GM21576 (cell line): ENCODE results near the gene KCNN3.

Experiments
- ATAC-seq: cut with Tn5 transposase; IDR thresholded peaks from one replicate; pipeline ENCODE4 v1.9.1; 2021; ENCODE audit warnings: mild to moderate bottlenecking, moderate library complexity; ENCODE audit not compliant: unreplicated experiment

The KCNN3 gene

DNA sequence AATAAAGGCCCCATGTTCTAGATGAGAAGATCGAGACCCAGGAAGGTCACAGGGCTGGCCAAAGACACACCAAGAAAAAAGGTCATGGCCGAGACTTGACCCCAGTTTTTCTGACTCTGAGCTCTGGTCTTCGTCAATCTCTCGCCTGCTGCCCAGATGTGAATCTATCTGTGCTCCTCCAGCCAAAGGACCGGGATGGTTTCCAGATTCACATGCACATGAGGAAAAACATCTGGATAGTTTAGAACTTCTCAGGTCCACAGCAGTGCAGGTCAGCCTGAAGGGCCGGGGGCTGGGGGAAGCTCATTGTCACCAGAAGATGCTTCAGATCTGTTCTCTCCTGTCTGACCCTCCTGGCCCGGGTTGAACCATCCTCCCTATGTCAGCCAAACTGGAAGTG is 49.0 kb downstream of the KCNN3 start:
- no peak for ATAC-seq

DNA sequence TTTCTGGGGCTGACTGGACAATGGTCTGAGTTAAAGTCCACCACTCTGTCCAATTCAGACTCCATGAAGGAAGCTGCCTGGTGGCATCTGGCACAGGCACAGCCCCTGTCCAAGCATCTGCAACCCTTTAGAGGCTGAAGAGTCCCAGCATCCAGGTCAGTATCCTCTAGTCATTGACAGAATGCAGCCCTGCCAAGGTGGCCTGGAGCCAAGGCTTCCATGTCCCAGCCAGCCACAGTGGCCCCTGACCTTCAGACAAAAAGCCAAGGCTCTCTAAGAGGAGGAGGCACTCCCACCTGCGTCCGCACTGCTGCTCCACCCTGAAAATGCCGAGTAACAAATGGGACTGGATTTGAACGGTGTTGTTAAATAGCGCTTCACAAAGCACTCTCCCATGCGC is 49.4 kb downstream of the KCNN3 start:
- no peak for ATAC-seq

DNA sequence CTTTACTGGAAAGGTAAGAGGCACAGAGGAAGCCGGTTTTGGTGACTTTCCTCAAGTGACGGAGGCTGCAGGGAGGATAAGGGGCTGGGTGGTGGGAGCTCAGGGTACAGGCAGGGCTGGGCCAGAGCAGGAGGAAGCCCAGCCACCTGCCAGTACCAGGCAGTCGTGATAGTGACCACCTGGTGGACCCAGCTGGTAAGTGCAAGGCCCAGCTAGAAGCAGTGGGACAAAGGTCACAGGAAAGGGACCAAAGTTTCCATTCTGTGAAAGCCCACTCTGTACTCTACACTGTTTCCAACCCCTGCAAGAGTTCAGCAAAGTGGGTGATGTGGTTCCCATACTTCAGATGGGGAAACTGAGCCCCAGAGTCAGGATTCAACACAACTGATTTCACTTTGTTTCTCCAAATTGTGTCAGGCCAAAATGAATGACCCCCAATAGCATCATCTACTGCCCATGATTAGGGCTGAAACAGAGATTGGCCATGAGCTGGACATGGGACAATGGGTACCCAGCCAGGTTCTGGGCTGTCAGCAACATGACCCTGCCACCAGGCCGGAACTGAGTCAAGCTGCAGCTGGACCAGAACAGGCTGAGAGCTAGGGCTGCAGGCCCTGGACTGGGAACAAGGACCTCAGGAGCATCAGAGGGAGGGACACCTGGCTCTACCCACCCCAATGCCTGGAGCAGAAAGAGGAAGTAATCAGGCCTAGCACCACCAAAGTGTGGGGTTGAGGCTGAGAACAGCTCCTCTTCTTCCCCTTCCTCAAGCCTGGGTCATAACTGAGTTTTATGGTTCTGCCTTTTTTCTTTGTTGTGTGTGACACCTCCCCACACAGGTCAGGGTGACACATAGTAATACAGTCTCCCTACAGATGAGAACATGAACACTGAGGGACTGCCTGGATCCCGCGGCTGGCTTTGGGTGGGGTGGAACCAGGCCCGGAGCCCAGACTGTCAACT is 50.2 kb downstream of the KCNN3 start:
- no peak for ATAC-seq

DNA sequence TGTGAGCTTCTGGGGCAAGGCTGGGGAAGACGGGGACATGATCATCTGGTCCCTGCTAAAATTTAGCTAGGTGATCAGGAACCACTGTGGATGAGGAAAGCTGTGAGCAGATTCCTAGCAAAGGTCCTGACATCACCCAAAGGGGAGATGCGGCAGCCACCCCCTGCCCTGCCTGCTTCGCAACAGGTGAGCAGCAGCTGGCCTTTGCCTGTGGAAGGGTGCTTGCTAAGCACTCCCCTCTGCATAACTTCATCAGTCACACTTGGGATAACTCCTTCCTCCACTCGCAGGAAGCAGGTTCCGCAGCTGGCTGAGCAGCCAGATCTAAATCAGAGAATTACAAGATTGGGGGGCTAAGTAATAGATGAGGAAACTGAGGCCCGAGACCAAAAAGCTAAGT is 51.2 kb downstream of the KCNN3 start:
- ATAC-seq = no peak

GRCh38 chr1:154816937-154817336 is 53.1 kb downstream of the KCNN3 start:
- ATAC-seq = no peak

DNA sequence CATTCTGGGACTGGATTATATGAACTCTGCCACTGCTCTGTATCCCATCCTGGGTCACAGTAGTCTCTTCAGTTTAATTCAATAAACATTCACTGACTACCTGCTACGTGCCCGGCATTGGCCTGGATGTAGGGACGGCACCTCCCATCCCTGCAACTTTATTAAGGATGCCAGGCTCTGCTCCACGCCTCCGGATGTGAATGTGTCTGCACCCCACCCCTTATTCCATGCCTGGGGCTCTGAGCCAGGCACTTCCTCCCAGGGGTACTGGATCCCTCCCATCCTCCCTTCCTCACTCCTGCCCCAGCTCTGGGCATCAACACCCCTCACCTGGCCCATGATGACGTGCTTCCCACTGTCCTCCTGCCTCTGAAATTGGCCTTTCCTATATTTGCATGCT is 53.7 kb downstream of the KCNN3 start:
- ATAC-seq = no peak

- no peak for ATAC-seq
These were observed 56.1 kb downstream of the KCNN3 start for GRCh38 chr1:154813846-154814505.

GRCh38 chr1:154813300-154813816 is 56.7 kb downstream of the KCNN3 start:
- ATAC-seq = no peak

DNA sequence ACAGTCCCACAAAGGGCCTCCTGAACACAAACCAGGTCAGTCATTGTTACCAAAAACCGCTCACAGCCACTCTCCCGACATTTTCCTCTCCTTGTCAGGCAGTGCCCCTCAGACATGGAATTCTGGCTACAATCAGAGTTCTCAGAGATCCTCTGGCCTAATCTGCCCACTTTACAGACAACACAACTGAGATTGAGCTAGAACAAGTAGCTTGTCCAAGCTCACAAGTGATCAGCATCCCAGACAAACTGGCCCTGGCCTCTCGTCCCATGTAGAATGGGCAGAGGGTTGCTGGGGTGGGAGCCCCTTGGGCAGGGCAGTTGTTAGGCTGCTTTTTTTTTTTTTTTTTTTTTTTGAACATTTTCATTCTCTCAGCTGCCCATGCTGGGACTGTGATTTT is 57.2 kb downstream of the KCNN3 start:
- ATAC-seq = no peak

GRCh38 chr1:154810571-154810970 is 59.5 kb downstream of the KCNN3 start:
- ATAC-seq = no peak

DNA sequence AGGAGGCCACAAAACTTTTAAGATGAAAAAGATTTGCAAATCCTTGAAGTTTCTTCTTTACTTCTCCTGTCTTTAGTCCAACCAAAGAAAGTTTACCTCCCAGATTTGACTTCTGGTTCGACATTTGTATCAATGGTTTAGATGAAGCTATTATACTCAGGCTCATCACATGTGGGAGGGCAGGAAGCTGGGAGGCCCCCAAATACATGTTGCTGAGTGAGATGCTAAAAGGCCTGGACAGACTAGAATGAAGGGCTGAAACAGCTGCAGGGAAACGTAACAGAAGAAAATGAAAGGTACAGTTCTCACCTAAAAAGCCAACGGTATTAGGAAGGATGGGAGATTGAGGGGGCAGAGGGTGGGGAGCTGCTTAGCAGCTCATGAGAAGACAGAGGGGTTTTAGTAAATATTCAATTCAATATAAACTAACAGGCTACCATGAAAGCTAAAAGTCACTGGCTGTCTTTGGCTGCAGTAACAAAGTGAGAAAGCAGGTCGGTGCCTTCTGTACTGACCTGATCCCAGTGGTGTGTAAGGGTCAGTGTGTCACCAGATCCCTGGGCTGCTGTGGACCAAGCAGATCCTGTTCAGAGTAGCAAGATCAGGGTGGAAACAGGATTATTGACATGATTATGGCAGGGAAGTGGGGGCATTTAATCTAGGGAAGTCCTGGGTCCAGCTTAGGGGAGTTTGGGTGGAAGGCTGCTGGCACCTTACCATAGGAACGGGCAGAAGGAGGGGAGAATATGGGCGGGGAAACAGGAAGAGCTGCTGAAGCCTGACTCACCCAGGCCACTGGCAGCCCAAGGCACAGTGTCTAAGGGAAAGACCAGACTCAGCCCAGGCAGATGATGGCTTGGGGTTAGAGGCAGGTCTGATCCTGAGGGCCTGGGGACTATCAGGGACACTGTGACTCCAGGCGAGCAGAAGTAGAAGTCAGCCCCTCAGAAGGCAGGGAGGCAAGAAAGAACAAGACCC is 60.4 kb downstream of the KCNN3 start:
- no peak for ATAC-seq

DNA sequence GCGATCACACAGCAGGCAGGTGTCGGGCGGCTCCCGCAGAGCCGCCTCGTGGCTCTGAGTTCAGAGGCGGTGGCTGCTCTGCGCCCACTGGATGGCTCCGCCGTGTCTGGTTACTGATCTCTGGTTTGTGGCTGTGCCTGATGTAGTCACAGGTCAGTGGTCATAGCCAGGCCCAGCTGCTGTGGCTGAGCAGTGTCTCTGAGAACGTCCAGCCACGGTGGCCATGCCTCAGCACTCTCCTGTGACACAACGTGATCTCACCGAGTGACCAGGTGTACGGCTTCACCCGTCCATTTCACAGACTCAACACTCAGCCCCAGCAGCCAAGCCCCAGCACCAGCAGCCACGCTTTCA is 61.2 kb downstream of the KCNN3 start:
- no peak for ATAC-seq

- ATAC-seq = no peak
These were observed 61.7 kb downstream of the KCNN3 start for GRCh38 chr1:154808261-154808908.

- ATAC-seq = no peak
These were observed 63.0 kb downstream of the KCNN3 start for GRCh38 chr1:154807048-154807591.

GRCh38 chr1:154806333-154806732 is 63.7 kb downstream of the KCNN3 start:
- ATAC-seq = no peak

- no peak for ATAC-seq
These were observed 66.8 kb downstream of the KCNN3 start for GRCh38 chr1:154802982-154803920.

GRCh38 chr1:154802336-154802969 is 67.6 kb downstream of the KCNN3 start:
- ATAC-seq = no peak

- no peak for ATAC-seq
These were observed 68.7 kb downstream of the KCNN3 start for GRCh38 chr1:154801234-154802011.
